CD14-positive monocyte (primary cell): Measurements from ENCODE around the gene SLC6A7. TPM values are rescaled to one million over a fixed set of nuclear protein-coding genes. Genes with fewer than 3 reads are reported as not detected.

Experiments
- DNase-seq, 3 donors: peaks; one replicate each; pipeline ENCODE4 v3.0.0-alpha.2; 2011 to 2022
- H2AFZ ChIP-seq: 2 replicates; pipeline ENCODE4 v1.6.0; 2012; ENCODE audit warnings: mild to moderate bottlenecking, low read depth, low read length, inconsistent platforms; ENCODE audit not compliant: insufficient read depth, poor library complexity, severe bottlenecking
- H3K27ac ChIP-seq, 2 donors: 1 replicate in 1 of 2; 2 replicates in 1 of 2; pipeline ENCODE4 v1.5.1; 2012 to 2013; ENCODE audit warnings: low read length in 2 of 2, control low read depth in 1 of 2, inconsistent platforms in 1 of 2, low read depth in 1 of 2, mild to moderate bottlenecking in 1 of 2
- H3K27me3 ChIP-seq, 2 donors: one replicate each; pipeline versions ENCODE4 v1.6.0 to v1.6.1; 2011 to 2013; ENCODE audit warnings: low read length in 2 of 2; ENCODE audit not compliant: control insufficient read depth in 2 of 2, insufficient read depth in 2 of 2
- H3K36me3 ChIP-seq, 2 donors: replicated peaks in 1 of 2; 1 replicate in 1 of 2; 2 replicates in 1 of 2; pipeline versions ENCODE4 v1.5.1 to v1.6.1; 2012 to 2013; ENCODE audit warnings: low read length in 2 of 2, control low read depth in 1 of 2, inconsistent platforms in 1 of 2, mild to moderate bottlenecking in 1 of 2; ENCODE audit not compliant: insufficient read depth in 2 of 2, control insufficient read depth in 1 of 2
- H3K4me1 ChIP-seq, 2 donors: 1 replicate in 1 of 2; 2 replicates in 1 of 2; pipeline versions ENCODE4 v1.5.1 to v1.6.1; 2012 to 2013; ENCODE audit warnings: low read length in 2 of 2, control low read depth in 1 of 2, inconsistent platforms in 1 of 2, mild to moderate bottlenecking in 1 of 2, moderate library complexity in 1 of 2; ENCODE audit not compliant: insufficient read depth in 2 of 2, control insufficient read depth in 1 of 2
- H3K4me2 ChIP-seq: replicated peaks from 2 replicates; pipeline ENCODE3; 2012; ENCODE audit warnings: low read length, moderate library complexity, mild to moderate bottlenecking; ENCODE audit not compliant: poor library complexity, severe bottlenecking; ENCODE audit errors: extremely low read depth
- H3K4me3 ChIP-seq, 3 experiments: fragments of 200-600 bp in 1 of 3; sonication (generic) in 1 of 3; replicated peaks in 1 of 3; 1 replicate in 2 of 3; 2 replicates in 1 of 3; pipeline ENCODE4 v1.5.1; 2011 to 2013; ENCODE audit warnings: low read length in 3 of 3, mild to moderate bottlenecking in 3 of 3, control low read depth in 2 of 3, low read depth in 2 of 3, inconsistent platforms in 1 of 3, moderate library complexity in 1 of 3
- H3K79me2 ChIP-seq: 2 replicates; pipeline ENCODE4 v1.6.0; 2012; ENCODE audit warnings: mild to moderate bottlenecking, control low read depth, inconsistent platforms, low read length, moderate library complexity; ENCODE audit not compliant: insufficient read depth
- H3K9ac ChIP-seq: 2 replicates; pipeline ENCODE4 v1.6.0; 2017; ENCODE audit warnings: low read length, mild to moderate bottlenecking; ENCODE audit not compliant: insufficient read depth, poor library complexity, severe bottlenecking
- H3K9me3 ChIP-seq, 2 donors: replicated peaks in 1 of 2; 1 replicate in 1 of 2; 2 replicates in 1 of 2; pipeline versions ENCODE4 v1.5.1 to v1.6.1; 2012 to 2013; ENCODE audit warnings: low read length in 2 of 2, control low read depth in 1 of 2; ENCODE audit not compliant: control insufficient read depth in 1 of 2, insufficient read depth in 1 of 2
- H4K20me1 ChIP-seq: 2 replicates; pipeline ENCODE4 v1.6.0; 2012; ENCODE audit warnings: mild to moderate bottlenecking, low read length, control low read depth, moderate library complexity; ENCODE audit not compliant: insufficient read depth
- H3K27ac Mint-ChIP-seq, 7 donors: one replicate each; pipeline ENCODE4 v1.8.0; 2020; ENCODE audit warnings: mild to moderate bottlenecking in 7 of 7, mixed read lengths in 7 of 7, moderate library complexity in 6 of 7, inconsistent platforms in 2 of 7
- H3K27me3 Mint-ChIP-seq, 3 donors: one replicate each; pipeline ENCODE4 v1.8.0; 2021 to 2022; ENCODE audit warnings: low read depth in 3 of 3, mild to moderate bottlenecking in 3 of 3, mixed read lengths in 3 of 3, moderate library complexity in 3 of 3, inconsistent platforms in 1 of 3
- H3K36me3 Mint-ChIP-seq, 2 donors: one replicate each; pipeline ENCODE4 v1.8.0; 2020; ENCODE audit warnings: mixed read lengths in 2 of 2, inconsistent platforms in 1 of 2, mild to moderate bottlenecking in 1 of 2
- H3K4me1 Mint-ChIP-seq: one replicate; pipeline ENCODE4 v1.8.0; 2020; ENCODE audit warnings: mild to moderate bottlenecking, mixed read lengths
- H3K4me3 Mint-ChIP-seq, 2 donors: one replicate each; pipeline ENCODE4 v1.8.0; 2020; ENCODE audit warnings: mild to moderate bottlenecking in 2 of 2, mixed read lengths in 2 of 2, moderate library complexity in 1 of 2
- H3K9me3 Mint-ChIP-seq, 7 donors: one replicate each; pipeline ENCODE4 v1.8.0; 2020 to 2022; ENCODE audit warnings: mixed read lengths in 7 of 7, mild to moderate bottlenecking in 6 of 7, moderate library complexity in 6 of 7, inconsistent platforms in 2 of 7
- WGBS: methylation state at CpG from one replicate; pipeline ENCODE4 v1.1.5; 2013; ENCODE audit warnings: missing lambda C conversion rate; ENCODE audit not compliant: insufficient coverage; 5-methylcytosine and 5-hydroxymethylcytosine counted together
- intact Hi-C, 2 donors: fragments of 100-400 bp; cut with micrococcal nuclease; formaldehyde crosslinking; loops; one replicate each; pipeline versions ENCODE4 v1.15.0 to v1.15.1; 2023
- polyA plus RNA-seq, 3 donors: library from polyadenylated mRNA; depleted of rRNA in 1 of 3; unstranded in 2 of 3; stranded (reverse) in 1 of 3; fragments of 300-500 nt in 2 of 3; fragments of >200 nt in 1 of 3; fragmentation: Illumina TruSeq in 2 of 3; gene quantifications; 1 replicate in 2 of 3; 2 replicates in 1 of 3; pipeline ENCODE4 v1.2.3, GENCODE V29; 2012 to 2021
- TF ChIP-seq, protein P1 (sequence below): fragments of 200-600 bp; IDR thresholded peaks from one replicate; pipeline ENCODE4 v1.8.0; 2022; ENCODE audit warnings: antibody characterized with exemption, mild to moderate bottlenecking

Gene SLC6A7
- polyA plus RNA-seq, 3 donors = 0.07 TPM; not detected in 2

DNA sequence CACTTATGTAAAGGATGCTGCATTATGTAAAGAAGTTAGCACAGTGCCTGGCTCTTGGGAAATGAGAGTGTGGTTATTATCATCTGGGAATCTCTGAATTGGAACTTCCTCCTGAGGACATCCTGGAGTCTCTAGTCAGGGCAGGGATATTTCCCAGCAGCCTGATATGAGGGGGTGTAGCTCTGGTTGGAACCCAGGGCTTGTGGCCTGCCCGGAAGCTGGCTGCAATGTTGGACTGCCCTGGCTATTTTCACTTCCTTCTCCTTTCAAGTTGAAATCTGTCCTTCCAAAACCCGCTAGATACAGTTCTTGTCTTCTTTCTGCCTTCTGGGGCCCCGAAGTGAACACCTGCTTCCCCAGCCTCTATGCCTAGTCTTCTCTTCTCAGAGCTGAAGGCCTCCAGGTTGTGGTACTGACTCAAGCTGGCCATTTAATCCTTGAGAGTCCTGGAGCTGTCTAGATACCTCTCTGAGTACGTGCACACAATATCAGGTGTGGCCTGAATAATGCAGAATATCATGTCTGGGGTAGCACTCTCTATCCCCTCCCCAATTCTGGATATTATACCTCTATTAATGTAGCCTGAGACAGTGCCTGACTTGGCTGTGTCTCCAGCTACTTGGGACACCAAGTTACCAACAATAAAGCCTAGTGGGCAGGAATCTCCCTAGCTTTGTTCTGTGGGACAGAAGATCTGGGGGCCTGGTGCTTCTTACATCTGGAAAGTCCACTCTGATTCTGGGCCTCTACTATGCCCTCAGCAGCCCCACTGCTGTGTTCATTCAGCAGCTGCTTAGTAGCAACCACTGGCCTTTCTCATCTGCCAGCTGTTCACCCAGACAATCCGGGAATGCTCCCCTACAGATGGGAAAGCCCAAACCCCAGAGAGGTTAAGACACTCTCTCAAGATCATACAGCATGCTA, 45.0 kb downstream of the SLC6A7 start:
- Mint-ChIP-seq H3K27ac (peak overlapping the region in 4 of 7 donors; percentile 68 to 80 (median 74)), H3K4me3 (peak overlapping the region in 1 of 2 donors; percentile 82), H3K9me3 (no peaks in the 10 kb centered on the region), H3K27me3 (peaks cover 0 to 12% (median 4%) of the 10 kb centered on the region in 3 donors), H3K4me1 (peaks cover 17% of the 10 kb centered on the region), H3K36me3 (no peaks in the 10 kb centered on the region)
- intact Hi-C loops = no loop called here
- peaks cover 13 to 19% of the 10 kb centered on the region in 2 donors for H3K4me1 ChIP-seq
- no peak overlapping the region for H3K4me3 ChIP-seq
- H2AFZ ChIP-seq = peak overlapping the region; percentile 67
- no peaks in the 10 kb centered on the region for H4K20me1 ChIP-seq
- no peak overlapping the region for H3K9ac ChIP-seq
- H3K79me2 ChIP-seq = no peaks in the 10 kb centered on the region
- H3K27me3 ChIP-seq = no peaks in the 10 kb centered on the region
- H3K9me3 ChIP-seq = no peaks in the 10 kb centered on the region
- H3K4me2 ChIP-seq = peak overlapping the region; percentile 9
- TF ChIP-seq, protein P1, sequence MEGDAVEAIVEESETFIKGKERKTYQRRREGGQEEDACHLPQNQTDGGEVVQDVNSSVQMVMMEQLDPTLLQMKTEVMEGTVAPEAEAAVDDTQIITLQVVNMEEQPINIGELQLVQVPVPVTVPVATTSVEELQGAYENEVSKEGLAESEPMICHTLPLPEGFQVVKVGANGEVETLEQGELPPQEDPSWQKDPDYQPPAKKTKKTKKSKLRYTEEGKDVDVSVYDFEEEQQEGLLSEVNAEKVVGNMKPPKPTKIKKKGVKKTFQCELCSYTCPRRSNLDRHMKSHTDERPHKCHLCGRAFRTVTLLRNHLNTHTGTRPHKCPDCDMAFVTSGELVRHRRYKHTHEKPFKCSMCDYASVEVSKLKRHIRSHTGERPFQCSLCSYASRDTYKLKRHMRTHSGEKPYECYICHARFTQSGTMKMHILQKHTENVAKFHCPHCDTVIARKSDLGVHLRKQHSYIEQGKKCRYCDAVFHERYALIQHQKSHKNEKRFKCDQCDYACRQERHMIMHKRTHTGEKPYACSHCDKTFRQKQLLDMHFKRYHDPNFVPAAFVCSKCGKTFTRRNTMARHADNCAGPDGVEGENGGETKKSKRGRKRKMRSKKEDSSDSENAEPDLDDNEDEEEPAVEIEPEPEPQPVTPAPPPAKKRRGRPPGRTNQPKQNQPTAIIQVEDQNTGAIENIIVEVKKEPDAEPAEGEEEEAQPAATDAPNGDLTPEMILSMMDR = no peak
- peak in 2 of 3 donors; percentile 36 to 87 for DNase-seq
- H3K27ac ChIP-seq = no peak overlapping the region
- 39% methylated on average over 5 of the region's 5 CpGs for WGBS
- H3K36me3 ChIP-seq = no peaks in the 10 kb centered on the region

DNA sequence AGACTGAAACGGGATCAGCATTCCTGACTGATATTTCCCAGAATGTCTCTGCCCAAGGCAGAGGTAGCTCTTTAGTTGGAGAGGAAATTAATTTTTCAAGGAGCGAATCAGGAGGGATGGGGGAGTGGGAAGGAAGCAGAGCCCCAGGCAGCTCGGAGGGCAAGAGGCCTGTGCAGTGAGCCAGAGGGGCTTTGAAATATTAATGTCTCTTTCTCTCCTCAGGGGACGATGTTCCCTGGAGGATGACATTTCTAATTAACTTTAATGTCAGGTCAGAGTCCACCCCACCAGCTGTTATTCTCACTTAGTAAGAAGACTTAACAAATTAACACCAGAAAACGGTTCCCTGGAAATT, 45.6 kb downstream of the SLC6A7 start:
- Mint-ChIP-seq H3K27ac (no peak overlapping the region), H3K27me3 (peaks cover 0 to 11% (median 4%) of the 10 kb centered on the region in 3 donors), H3K36me3 (no peaks in the 10 kb centered on the region), H3K9me3 (no peaks in the 10 kb centered on the region), H3K4me1 (peaks cover 17% of the 10 kb centered on the region), H3K4me3 (no peak overlapping the region)
- H3K27ac ChIP-seq = no peak overlapping the region
- H3K36me3 ChIP-seq = no peaks in the 10 kb centered on the region
- H3K4me1 ChIP-seq = peaks cover 13 to 19% of the 10 kb centered on the region in 2 donors
- TF ChIP-seq, protein P1 = no peak
- H3K9ac ChIP-seq = no peak overlapping the region
- no peak for DNase-seq
- H3K79me2 ChIP-seq = no peaks in the 10 kb centered on the region
- H2AFZ ChIP-seq = no peak overlapping the region
- H3K4me2 ChIP-seq = no peak overlapping the region
- no peaks in the 10 kb centered on the region for H4K20me1 ChIP-seq
- intact Hi-C loops = no loop called here
- H3K4me3 ChIP-seq = no peak overlapping the region
- H3K27me3 ChIP-seq = no peaks in the 10 kb centered on the region
- no peaks in the 10 kb centered on the region for H3K9me3 ChIP-seq
- whole genome bisulfite sequencing = 100% methylated on average over 2 of the region's 5 CpGs
